ENCODE data around the gene MX1.

The MX1 gene

GRCh38 chr21:41425954-41426675, at the start of gene MX1:
TSS of gene MX1 (plus strand) at chr21:41426239. CDS start at chr21:41432071, 5,832 bp downstream.
- DNase-seq, result peak; percentile 88

- DNase-seq, result no peak
These were observed 48.3 kb upstream of the MX1 start for GRCh38 chr21:41377715-41378114.

GRCh38 chr21:41378849-41379248, 47.2 kb upstream of the MX1 start:
- no peak for DNase-seq

GRCh38 chr21:41379901-41380300, 46.1 kb upstream of the MX1 start:
- DNase-seq, result no peak

GRCh38 chr21:41381731-41382130, 44.3 kb upstream of the MX1 start:
- no peak for DNase-seq

GRCh38 chr21:41387042-41387819, 38.8 kb upstream of the MX1 start:
- no peak for DNase-seq

- DNase-seq, result no peak
These were observed 38.2 kb upstream of the MX1 start for GRCh38 chr21:41387824-41388223.

GRCh38 chr21:41388259-41388658, 37.8 kb upstream of the MX1 start:
- DNase-seq, result no peak

GRCh38 chr21:41390043-41390639, 35.9 kb upstream of the MX1 start:
- DNase-seq, result no peak

GRCh38 chr21:41393876-41394465, 32.1 kb upstream of the MX1 start:
- DNase-seq, result no peak

GRCh38 chr21:41396558-41397075, 29.4 kb upstream of the MX1 start:
- no peak for DNase-seq

- no peak for DNase-seq
These were observed 28.6 kb upstream of the MX1 start for GRCh38 chr21:41397471-41397891.

- no peak for DNase-seq
These were observed 27.8 kb upstream of the MX1 start for GRCh38 chr21:41398251-41398650.

- no peak for DNase-seq
These were observed 27.2 kb upstream of the MX1 start for GRCh38 chr21:41398831-41399230.

GRCh38 chr21:41399246-41399800, 26.7 kb upstream of the MX1 start:
- no peak for DNase-seq

GRCh38 chr21:41402231-41402630, 23.8 kb upstream of the MX1 start:
- no peak for DNase-seq

- DNase-seq, result no peak
These were observed 23.2 kb upstream of the MX1 start for GRCh38 chr21:41402796-41403195.

- no peak for DNase-seq
These were observed 22.7 kb upstream of the MX1 start for GRCh38 chr21:41403331-41403730.

- DNase-seq, result no peak
These were observed 22.1 kb upstream of the MX1 start for GRCh38 chr21:41403966-41404365.

GRCh38 chr21:41405321-41405720, 20.7 kb upstream of the MX1 start:
- no peak for DNase-seq

GRCh38 chr21:41406340-41406739, 19.7 kb upstream of the MX1 start:
- no peak for DNase-seq

- DNase-seq, result no peak
These were observed 18.2 kb upstream of the MX1 start for GRCh38 chr21:41407541-41408460.

Data from stimulated activated CD4-positive, alpha-beta T cell treated with anti-CD3 and anti-CD28 coated beads, Interleukin-4, amount 100 ng/mL, for 1 hour (primary cell).